GM23338 (cell line): ENCODE data around the gene KLHL40. TPM values are rescaled to one million over a fixed set of nuclear protein-coding genes. Genes with fewer than 3 reads are reported as not detected.

ENCODE experiments used
- ATAC-seq: fragments of 200-7000 bp; cut with Tn5 transposase; 3 replicates; pipeline ENCODE4 v1.9.1; 2020
- DNase-seq: peaks from one replicate; pipeline ENCODE4 v3.0.0-alpha.2; 2015; ENCODE audit warnings: low spot score
- H2AFZ ChIP-seq: fragments of 200-600 bp; sonication (generic); 2 replicates; pipeline ENCODE4 v1.8.0; 2016; ENCODE audit warnings: antibody characterized with exemption, mild to moderate bottlenecking, moderate library complexity
- H3F3A ChIP-seq: fragments of 200-600 bp; sonication (generic); replicated peaks from 2 replicates; pipeline ENCODE4 v1.8.0; 2017; ENCODE audit warnings: antibody characterized with exemption, mixed run types, low read depth
- H3K27ac ChIP-seq: fragments of 200-600 bp; sonication (generic); 2 replicates; pipeline ENCODE4 v1.6.1; 2016; ENCODE audit warnings: low read depth
- H3K27me3 ChIP-seq: fragments of 200-600 bp; sonication (generic); 2 replicates; pipeline ENCODE4 v1.8.0; 2016; ENCODE audit warnings: mild to moderate bottlenecking, mixed run types, moderate library complexity; ENCODE audit not compliant: insufficient read depth
- H3K36me3 ChIP-seq: fragments of 200-600 bp; sonication (generic); 2 replicates; pipeline ENCODE4 v1.8.0; 2016; ENCODE audit warnings: mild to moderate bottlenecking; ENCODE audit not compliant: insufficient read depth
- H3K4me1 ChIP-seq: fragments of 200-600 bp; sonication (generic); 2 replicates; pipeline ENCODE4 v1.8.0; 2016; ENCODE audit warnings: mild to moderate bottlenecking, moderate library complexity; ENCODE audit not compliant: insufficient read depth
- H3K4me2 ChIP-seq: fragments of 200-600 bp; sonication (generic); 2 replicates; pipeline ENCODE4 v1.7.1; 2017; ENCODE audit warnings: mixed run types
- H3K4me3 ChIP-seq: fragments of 200-600 bp; sonication (generic); 2 replicates; pipeline ENCODE4 v1.6.1; 2016; ENCODE audit warnings: mixed run types
- H3K79me2 ChIP-seq: fragments of 200-600 bp; sonication (generic); replicated peaks from 2 replicates; pipeline ENCODE4 v1.8.0; 2017; ENCODE audit warnings: mild to moderate bottlenecking; ENCODE audit not compliant: insufficient read depth
- H3K9me2 ChIP-seq: fragments of 200-600 bp; sonication (generic); 2 replicates; pipeline ENCODE4 v1.8.0; 2017; ENCODE audit not compliant: insufficient read depth
- H4K20me1 ChIP-seq: fragments of 200-600 bp; sonication (generic); replicated peaks from 2 replicates; pipeline ENCODE4 v1.8.0; 2017; ENCODE audit warnings: mild to moderate bottlenecking; ENCODE audit not compliant: insufficient read depth
- H3K27ac Mint-ChIP-seq: 2 replicates; pipeline ENCODE4 v1.8.0; 2020; ENCODE audit warnings: inconsistent platforms, mild to moderate bottlenecking, moderate library complexity, mixed read lengths
- H3K27me3 Mint-ChIP-seq: 3 replicates; pipeline ENCODE4 v1.8.0; 2022; ENCODE audit warnings: low read depth, mild to moderate bottlenecking, moderate library complexity, mixed read lengths, inconsistent platforms; ENCODE audit not compliant: insufficient read depth, poor library complexity
- H3K36me3 Mint-ChIP-seq: 3 replicates; pipeline ENCODE4 v1.8.0; 2021; ENCODE audit warnings: low read depth, mild to moderate bottlenecking, inconsistent platforms, moderate library complexity, mixed read lengths
- H3K4me1 Mint-ChIP-seq: 3 replicates; pipeline ENCODE4 v1.8.0; 2020; ENCODE audit warnings: mild to moderate bottlenecking, inconsistent platforms, mixed read lengths
- H3K4me3 Mint-ChIP-seq: 3 replicates; pipeline ENCODE4 v1.8.0; 2021; ENCODE audit warnings: moderate library complexity, mild to moderate bottlenecking, inconsistent platforms, mixed read lengths
- H3K9me3 Mint-ChIP-seq: 3 replicates; pipeline ENCODE4 v1.8.0; 2020; ENCODE audit warnings: moderate library complexity, mild to moderate bottlenecking, inconsistent platforms, mixed read lengths
- CREB1 ChIP-seq: fragments of 250-450 bp; sonication (Bioruptor Pico); IDR thresholded peaks from 2 replicates; pipeline ENCODE4 v1.5.0; 2020; ENCODE audit warnings: low read depth, mild to moderate bottlenecking, moderate library complexity
- CTCF ChIP-seq, 2 experiments: fragments of 200-600 bp in 1 of 2; sonication (generic) in 1 of 2; conservative IDR thresholded peaks; 2 replicates each; pipeline versions ENCODE4 v1.5.1 to v1.6.1; 2016 to 2017; ENCODE audit warnings: antibody characterized with exemption in 2 of 2, low read depth in 2 of 2, mild to moderate bottlenecking in 2 of 2, moderate library complexity in 1 of 2
- ETS1 ChIP-seq: IDR thresholded peaks from 2 replicates; pipeline ENCODE4 v1.6.1; 2016; ENCODE audit warnings: antibody characterized with exemption
- EZH2 ChIP-seq: fragments of 200-600 bp; sonication (generic); IDR thresholded peaks from one replicate; pipeline ENCODE4 v1.8.0; 2017; ENCODE audit warnings: antibody characterized with exemption, mild to moderate bottlenecking, low read depth; ENCODE audit not compliant: unreplicated experiment
- EZH2phosphoT487 ChIP-seq: fragments of 200-600 bp; sonication (generic); IDR thresholded peaks from one replicate; pipeline ENCODE4 v1.8.1; 2018; ENCODE audit warnings: antibody characterized with exemption; ENCODE audit not compliant: unreplicated experiment
- JUNB ChIP-seq: IDR thresholded peaks from one replicate; pipeline ENCODE4 v1.6.1; 2016; ENCODE audit warnings: antibody characterized with exemption; ENCODE audit not compliant: unreplicated experiment
- NANOG ChIP-seq: IDR thresholded peaks from 2 replicates; pipeline ENCODE4 v1.6.1; 2016; ENCODE audit warnings: antibody characterized with exemption, borderline replicate concordance
- POLR2AphosphoS5 ChIP-seq: IDR thresholded peaks from 2 replicates; pipeline ENCODE4 v1.6.1; 2016; ENCODE audit warnings: antibody characterized with exemption, low read depth
- REST ChIP-seq: IDR thresholded peaks from one replicate; pipeline ENCODE4 v1.6.1; 2018; ENCODE audit warnings: antibody characterized with exemption; ENCODE audit not compliant: unreplicated experiment
- STAT1 ChIP-seq: IDR thresholded peaks from one replicate; pipeline ENCODE4 v1.6.1; 2016; ENCODE audit warnings: antibody characterized with exemption; ENCODE audit not compliant: unreplicated experiment
- ZNF114 ChIP-seq: fragments of 250-450 bp; sonication (Bioruptor Pico); IDR thresholded peaks from 2 replicates; pipeline ENCODE4 v1.5.0; 2020; ENCODE audit warnings: mild to moderate bottlenecking, moderate library complexity
- ZNF331 ChIP-seq: fragments of 250-450 bp; sonication (Bioruptor Pico); IDR thresholded peaks from 2 replicates; pipeline ENCODE4 v1.5.0; 2020; ENCODE audit warnings: low read depth, mild to moderate bottlenecking, moderate library complexity
- polyA plus RNA-seq: library from polyadenylated mRNA; unstranded; fragments of >200 nt; fragmentation: Nextera tagmentation; extraction: Ambion mirVana; gene quantifications from 2 replicates; pipeline ENCODE4 v1.2.1, GENCODE V29; 2016
- total RNA-seq: library from RNA; depleted of rRNA; stranded (reverse); fragments of >200 nt; shearing (Covaris generic); gene quantifications from 2 replicates; pipeline ENCODE4 v1.2.3, GENCODE V29; 2014
- TF ChIP-seq, protein P1 (sequence below): fragments of 250-450 bp; sonication (Bioruptor Pico); IDR thresholded peaks from 2 replicates; pipeline ENCODE4 v1.5.0; 2020; ENCODE audit warnings: mild to moderate bottlenecking, moderate library complexity

KLHL40 gene
- total and polyA plus RNA-seq, 2 experiments from 2014 or later, result not detected

DNA sequence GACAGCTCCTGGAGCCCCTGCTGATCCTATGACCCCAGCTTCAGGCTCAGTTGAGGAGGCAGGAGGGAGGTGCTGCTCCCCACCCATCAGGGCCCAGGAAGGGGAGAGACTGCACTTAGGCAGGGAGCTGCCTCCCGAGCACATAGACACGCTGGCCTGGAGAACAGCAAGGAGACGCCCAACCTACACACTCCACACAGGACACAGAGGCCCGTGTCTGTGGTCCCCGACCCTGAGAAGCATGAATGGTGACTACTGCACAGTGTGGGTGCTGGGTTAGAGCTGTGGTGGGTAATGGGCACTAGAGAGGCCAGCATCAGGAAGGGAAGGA, 18.3 kb downstream of the KLHL40 start:
- Histone ChIP-seq H3K79me2 (no peaks in the 10 kb centered on the region), H3K27me3 (no peaks in the 10 kb centered on the region), H3K4me2 (no peak overlapping the region), H3K36me3 (no peaks in the 10 kb centered on the region), H3F3A (no peaks in the 10 kb centered on the region), H3K4me1 (no peaks in the 10 kb centered on the region), H2AFZ (no peak overlapping the region), H4K20me1 (no peaks in the 10 kb centered on the region), H3K9me2 (no peaks in the 10 kb centered on the region), H3K27ac (no peak overlapping the region), H3K4me3 (no peak overlapping the region)
- H3K36me3 Mint-ChIP-seq, result no peaks in the 10 kb centered on the region
- H3K4me3 Mint-ChIP-seq, result no peak overlapping the region
- no peak for DNase-seq
- no peaks in the 10 kb centered on the region for H3K9me3 Mint-ChIP-seq
- H3K4me1 Mint-ChIP-seq, result peaks cover 8% of the 10 kb centered on the region
- ATAC-seq, result no peak
- TF ChIP-seq REST, result no peak
- TF ChIP-seq CTCF (conservative IDR thresholded peaks at IDR 0.05; ENCODE audit: low read depth in 2 of 2), result no peak
- no peak for TF ChIP-seq NANOG
- no peak for TF ChIP-seq ETS1
- no peak for TF ChIP-seq STAT1
- TF ChIP-seq, protein P1, sequence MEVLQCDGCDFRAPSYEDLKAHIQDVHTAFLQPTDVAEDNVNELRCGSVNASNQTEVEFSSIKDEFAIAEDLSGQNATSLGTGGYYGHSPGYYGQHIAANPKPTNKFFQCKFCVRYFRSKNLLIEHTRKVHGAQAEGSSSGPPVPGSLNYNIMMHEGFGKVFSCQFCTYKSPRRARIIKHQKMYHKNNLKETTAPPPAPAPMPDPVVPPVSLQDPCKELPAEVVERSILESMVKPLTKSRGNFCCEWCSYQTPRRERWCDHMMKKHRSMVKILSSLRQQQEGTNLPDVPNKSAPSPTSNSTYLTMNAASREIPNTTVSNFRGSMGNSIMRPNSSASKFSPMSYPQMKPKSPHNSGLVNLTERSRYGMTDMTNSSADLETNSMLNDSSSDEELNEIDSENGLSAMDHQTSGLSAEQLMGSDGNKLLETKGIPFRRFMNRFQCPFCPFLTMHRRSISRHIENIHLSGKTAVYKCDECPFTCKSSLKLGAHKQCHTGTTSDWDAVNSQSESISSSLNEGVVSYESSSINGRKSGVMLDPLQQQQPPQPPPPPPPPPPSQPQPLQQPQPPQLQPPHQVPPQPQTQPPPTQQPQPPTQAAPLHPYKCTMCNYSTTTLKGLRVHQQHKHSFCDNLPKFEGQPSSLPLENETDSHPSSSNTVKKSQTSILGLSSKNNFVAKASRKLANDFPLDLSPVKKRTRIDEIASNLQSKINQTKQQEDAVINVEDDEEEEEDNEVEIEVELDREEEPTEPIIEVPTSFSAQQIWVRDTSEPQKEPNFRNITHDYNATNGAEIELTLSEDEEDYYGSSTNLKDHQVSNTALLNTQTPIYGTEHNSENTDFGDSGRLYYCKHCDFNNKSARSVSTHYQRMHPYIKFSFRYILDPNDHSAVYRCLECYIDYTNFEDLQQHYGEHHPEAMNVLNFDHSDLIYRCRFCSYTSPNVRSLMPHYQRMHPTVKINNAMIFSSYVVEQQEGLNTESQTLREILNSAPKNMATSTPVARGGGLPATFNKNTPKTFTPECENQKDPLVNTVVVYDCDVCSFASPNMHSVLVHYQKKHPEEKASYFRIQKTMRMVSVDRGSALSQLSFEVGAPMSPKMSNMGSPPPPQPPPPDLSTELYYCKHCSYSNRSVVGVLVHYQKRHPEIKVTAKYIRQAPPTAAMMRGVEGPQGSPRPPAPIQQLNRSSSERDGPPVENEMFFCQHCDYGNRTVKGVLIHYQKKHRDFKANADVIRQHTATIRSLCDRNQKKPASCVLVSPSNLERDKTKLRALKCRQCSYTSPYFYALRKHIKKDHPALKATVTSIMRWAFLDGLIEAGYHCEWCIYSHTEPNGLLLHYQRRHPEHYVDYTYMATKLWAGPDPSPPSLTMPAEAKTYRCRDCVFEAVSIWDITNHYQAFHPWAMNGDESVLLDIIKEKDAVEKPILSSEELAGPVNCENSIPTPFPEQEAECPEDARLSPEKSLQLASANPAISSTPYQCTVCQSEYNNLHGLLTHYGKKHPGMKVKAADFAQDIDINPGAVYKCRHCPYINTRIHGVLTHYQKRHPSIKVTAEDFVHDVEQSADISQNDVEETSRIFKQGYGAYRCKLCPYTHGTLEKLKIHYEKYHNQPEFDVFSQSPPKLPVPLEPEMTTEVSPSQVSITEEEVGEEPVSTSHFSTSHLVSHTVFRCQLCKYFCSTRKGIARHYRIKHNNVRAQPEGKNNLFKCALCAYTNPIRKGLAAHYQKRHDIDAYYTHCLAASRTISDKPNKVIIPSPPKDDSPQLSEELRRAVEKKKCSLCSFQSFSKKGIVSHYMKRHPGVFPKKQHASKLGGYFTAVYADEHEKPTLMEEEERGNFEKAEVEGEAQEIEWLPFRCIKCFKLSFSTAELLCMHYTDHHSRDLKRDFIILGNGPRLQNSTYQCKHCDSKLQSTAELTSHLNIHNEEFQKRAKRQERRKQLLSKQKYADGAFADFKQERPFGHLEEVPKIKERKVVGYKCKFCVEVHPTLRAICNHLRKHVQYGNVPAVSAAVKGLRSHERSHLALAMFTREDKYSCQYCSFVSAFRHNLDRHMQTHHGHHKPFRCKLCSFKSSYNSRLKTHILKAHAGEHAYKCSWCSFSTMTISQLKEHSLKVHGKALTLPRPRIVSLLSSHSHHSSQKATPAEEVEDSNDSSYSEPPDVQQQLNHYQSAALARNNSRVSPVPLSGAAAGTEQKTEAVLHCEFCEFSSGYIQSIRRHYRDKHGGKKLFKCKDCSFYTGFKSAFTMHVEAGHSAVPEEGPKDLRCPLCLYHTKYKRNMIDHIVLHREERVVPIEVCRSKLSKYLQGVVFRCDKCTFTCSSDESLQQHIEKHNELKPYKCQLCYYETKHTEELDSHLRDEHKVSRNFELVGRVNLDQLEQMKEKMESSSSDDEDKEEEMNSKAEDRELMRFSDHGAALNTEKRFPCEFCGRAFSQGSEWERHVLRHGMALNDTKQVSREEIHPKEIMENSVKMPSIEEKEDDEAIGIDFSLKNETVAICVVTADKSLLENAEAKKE (CRISPR knock-in tag), result no peak
- TF ChIP-seq ZNF331 (CRISPR knock-in tag), result no peak
- no peak for TF ChIP-seq CREB1
- TF ChIP-seq JUNB, result no peak
- no peak for TF ChIP-seq POLR2AphosphoS5
- no peak for TF ChIP-seq EZH2phosphoT487
- no peak for TF ChIP-seq EZH2
- TF ChIP-seq ZNF114 (CRISPR knock-in tag), result no peak
- no peak overlapping the region for H3K27ac Mint-ChIP-seq
- peaks cover 11% of the 10 kb centered on the region for H3K27me3 Mint-ChIP-seq
